GM23248 (cell line): ENCODE results near the gene ANTXR2. TPM values are rescaled to one million over a fixed set of nuclear protein-coding genes. Genes with fewer than 3 reads are reported as not detected.

ENCODE experiments used
- DNase-seq: peaks from one replicate; pipeline ENCODE4 v3.0.0-alpha.2; 2015
- H2AFZ ChIP-seq: fragments of 200-600 bp; sonication (generic); 2 replicates; pipeline ENCODE4 v1.6.1; 2016; ENCODE audit warnings: antibody characterized with exemption
- H3F3A ChIP-seq: fragments of 200-600 bp; sonication (generic); 2 replicates; pipeline ENCODE4 v1.6.1; 2016; ENCODE audit warnings: mild to moderate bottlenecking, antibody characterized with exemption, mixed run types; ENCODE audit not compliant: insufficient read depth
- H3K27ac ChIP-seq: fragments of 200-600 bp; sonication (generic); 2 replicates; pipeline ENCODE4 v1.5.1; 2016; ENCODE audit warnings: mild to moderate bottlenecking
- H3K27me3 ChIP-seq: fragments of 200-600 bp; sonication (generic); replicated peaks from 2 replicates; pipeline ENCODE4 v1.6.1; 2016; ENCODE audit warnings: mild to moderate bottlenecking; ENCODE audit not compliant: insufficient read depth
- H3K36me3 ChIP-seq: fragments of 200-600 bp; sonication (generic); 2 replicates; pipeline ENCODE4 v1.6.1; 2016; ENCODE audit warnings: low read depth, mild to moderate bottlenecking
- H3K4me1 ChIP-seq: fragments of 200-600 bp; sonication (generic); 2 replicates; pipeline ENCODE4 v1.6.1; 2016; ENCODE audit warnings: mild to moderate bottlenecking; ENCODE audit not compliant: insufficient read depth
- H3K4me2 ChIP-seq: fragments of 200-600 bp; sonication (generic); one replicate; pipeline ENCODE4 v1.6.1; 2016; ENCODE audit warnings: mild to moderate bottlenecking; ENCODE audit not compliant: unreplicated experiment
- H3K4me3 ChIP-seq: fragments of 200-600 bp; sonication (generic); 2 replicates; pipeline ENCODE4 v1.5.1; 2016; ENCODE audit warnings: mild to moderate bottlenecking
- H3K79me2 ChIP-seq: fragments of 200-600 bp; sonication (generic); 2 replicates; pipeline ENCODE4 v1.6.1; 2016; ENCODE audit warnings: mild to moderate bottlenecking; ENCODE audit not compliant: insufficient read depth
- H3K9ac ChIP-seq: fragments of 200-600 bp; sonication (generic); 2 replicates; pipeline ENCODE4 v1.6.1; 2016; ENCODE audit warnings: mild to moderate bottlenecking
- H3K9me2 ChIP-seq: fragments of 200-600 bp; sonication (generic); 2 replicates; pipeline ENCODE4 v1.6.1; 2016; ENCODE audit warnings: mixed run types, mild to moderate bottlenecking, moderate library complexity; ENCODE audit not compliant: insufficient read depth
- H3K9me3 ChIP-seq: fragments of 200-600 bp; sonication (generic); one replicate; pipeline ENCODE4 v1.6.1; 2017; ENCODE audit warnings: low read depth
- H4K20me1 ChIP-seq: fragments of 200-600 bp; sonication (generic); 2 replicates; pipeline ENCODE4 v1.6.0; 2016; ENCODE audit not compliant: insufficient read depth
- EZH2 ChIP-seq: fragments of 200-600 bp; sonication (generic); IDR thresholded peaks from 2 replicates; pipeline ENCODE4 v1.6.1; 2018; ENCODE audit warnings: antibody characterized with exemption, mild to moderate bottlenecking; ENCODE audit not compliant: insufficient read depth, poor library complexity, severe bottlenecking
- EZH2phosphoT487 ChIP-seq: fragments of 200-600 bp; sonication (generic); IDR thresholded peaks from 2 replicates; pipeline ENCODE4 v1.6.1; 2018; ENCODE audit warnings: antibody characterized with exemption, moderate library complexity, mild to moderate bottlenecking, low read depth; ENCODE audit not compliant: insufficient read depth
- WGBS, 2 experiments: methylation state at CpG; one replicate each; pipeline ENCODE4 v1.1.6; 2015 to 2017; ENCODE audit warnings: low lambda C conversion rate in 2 of 2, low coverage in 1 of 2; ENCODE audit errors: missing lambda C conversion rate in 2 of 2; 5-methylcytosine and 5-hydroxymethylcytosine counted together
- in situ Hi-C: fragments of 300-500 bp; cut with MboI; formaldehyde crosslinking; loops from 2 replicates; pipeline ENCODE4 v1.15.0; 2020
- polyA plus RNA-seq: library from polyadenylated mRNA; unstranded; fragments of >200 nt; fragmentation: Nextera tagmentation; extraction: Ambion mirVana; gene quantifications from 2 replicates; pipeline ENCODE4 v1.2.1, GENCODE V29; 2016
- total RNA-seq: library from RNA; depleted of rRNA; stranded (reverse); fragments of >200 nt; shearing (Covaris generic); gene quantifications from 2 replicates; pipeline ENCODE4 v1.2.3, GENCODE V29; 2014

Gene ANTXR2
- total and polyA plus RNA-seq, 2 experiments from 2014 or later: 77.2 to 87.5 TPM

DNA sequence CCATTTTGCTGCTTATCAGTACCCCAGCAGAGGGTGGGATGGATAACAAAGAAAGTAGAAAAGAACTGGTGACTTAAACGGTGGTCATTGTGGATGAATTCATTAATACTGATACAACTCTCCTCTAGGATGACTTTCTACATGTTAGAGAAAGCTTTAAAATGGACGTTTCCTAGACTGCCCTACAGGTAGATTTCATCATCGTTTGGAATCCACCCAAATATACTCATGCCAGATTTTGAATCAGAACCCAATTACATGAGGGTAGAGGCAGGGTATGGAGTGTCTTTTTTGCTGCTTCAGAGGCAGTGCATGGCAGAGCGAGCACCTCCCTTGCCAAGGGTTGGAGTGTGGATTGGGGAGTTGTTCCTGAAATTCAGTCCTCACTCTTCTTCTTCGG is 13.3 kb upstream of the ANTXR2 start:
- 60 to 63% methylated on average over 5 of the region's 5 CpGs for WGBS, 2 experiments
- no peaks in the 10 kb centered on the region for H3K36me3 ChIP-seq
- TF ChIP-seq EZH2 (no peak), EZH2phosphoT487 (no peak)
- no peaks in the 10 kb centered on the region for H3K27me3 ChIP-seq
- no peak overlapping the region for H3K27ac ChIP-seq
- no peak for DNase-seq
- no peak overlapping the region for H2AFZ ChIP-seq
- no peak overlapping the region for H3K9ac ChIP-seq
- H3K4me3 ChIP-seq: no peak overlapping the region
- in situ Hi-C loops: no loop called here
- H3K79me2 ChIP-seq: no peaks in the 10 kb centered on the region
- no peaks in the 10 kb centered on the region for H4K20me1 ChIP-seq
- H3K9me3 ChIP-seq: no peaks in the 10 kb centered on the region
- 0 out of 2 replicates have a peak, but pooled peaks cover 4% of the 10 kb centered on the region for H3K4me1 ChIP-seq
- no peak overlapping the region for H3K4me2 ChIP-seq
- H3F3A ChIP-seq: no peaks in the 10 kb centered on the region
- no peaks in the 10 kb centered on the region for H3K9me2 ChIP-seq

- no peaks in the 10 kb centered on the region for H4K20me1 ChIP-seq
- H3K4me3 ChIP-seq: no peak overlapping the region
- H3K9ac ChIP-seq: no peak overlapping the region
- no peaks in the 10 kb centered on the region for H3K27me3 ChIP-seq
- H3K79me2 ChIP-seq: no peaks in the 10 kb centered on the region
- DNase-seq: no peak
- TF ChIP-seq EZH2 (no peak), EZH2phosphoT487 (no peak)
- H3K9me2 ChIP-seq: no peaks in the 10 kb centered on the region
- no peaks in the 10 kb centered on the region for H3F3A ChIP-seq
- no peak overlapping the region for H2AFZ ChIP-seq
- no peaks in the 10 kb centered on the region for H3K36me3 ChIP-seq
- H3K4me1 ChIP-seq: no peaks in the 10 kb centered on the region
- H3K4me2 ChIP-seq: no peak overlapping the region
- H3K9me3 ChIP-seq: no peaks in the 10 kb centered on the region
- no peak overlapping the region for H3K27ac ChIP-seq
- in situ Hi-C loops: no loop called here
- WGBS, 2 experiments: 86 to 88% methylated on average over 3 of the region's 3 CpGs
These were observed 12.1 kb upstream of the ANTXR2 start for GRCh38 chr4:80085081-80085480.

- 79 to 84% methylated on average over 2 of the region's 2 CpGs for WGBS, 2 experiments
- no peak overlapping the region for H3K4me3 ChIP-seq
- no peak overlapping the region for H3K4me2 ChIP-seq
- no peaks in the 10 kb centered on the region for H3K4me1 ChIP-seq
- TF ChIP-seq EZH2 (no peak), EZH2phosphoT487 (no peak)
- no peaks in the 10 kb centered on the region for H3K79me2 ChIP-seq
- peak; percentile 39 for DNase-seq
- no peaks in the 10 kb centered on the region for H3K36me3 ChIP-seq
- no peak overlapping the region for H2AFZ ChIP-seq
- H3K27me3 ChIP-seq: no peaks in the 10 kb centered on the region
- H4K20me1 ChIP-seq: no peaks in the 10 kb centered on the region
- no peaks in the 10 kb centered on the region for H3F3A ChIP-seq
- H3K9ac ChIP-seq: no peak overlapping the region
- H3K27ac ChIP-seq: no peak overlapping the region
- no peaks in the 10 kb centered on the region for H3K9me2 ChIP-seq
- no peaks in the 10 kb centered on the region for H3K9me3 ChIP-seq
- in situ Hi-C loops: no loop called here
These were observed 9.7 kb upstream of the ANTXR2 start for GRCh38 chr4:80082693-80083092.

DNA sequence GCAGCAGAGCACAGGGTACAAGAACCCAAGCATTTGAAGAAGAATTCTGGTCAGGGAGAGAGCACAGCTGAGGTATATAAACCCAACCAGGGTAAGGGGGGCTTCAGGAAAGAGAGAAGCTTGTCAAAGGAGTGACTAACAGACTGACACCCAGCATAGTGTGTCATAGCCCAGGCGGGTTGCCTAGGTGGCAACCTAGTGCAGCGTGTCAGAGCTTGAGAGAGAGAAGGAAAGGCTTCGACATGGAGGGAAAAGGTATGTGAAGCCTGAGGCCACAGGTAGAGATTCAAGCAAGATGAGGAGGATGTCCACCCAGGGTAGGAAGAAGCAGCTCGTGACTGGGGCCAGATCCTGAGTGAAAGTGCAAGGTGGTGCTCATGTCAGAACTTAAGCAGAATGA is 8.5 kb upstream of the ANTXR2 start:
- WGBS, 2 experiments: 75 to 77% methylated on average over 4 of the region's 4 CpGs
- DNase-seq: no peak
- Histone ChIP-seq H3F3A (no peaks in the 10 kb centered on the region), H3K9ac (no peak overlapping the region), H3K27ac (no peak overlapping the region), H3K4me1 (no peaks in the 10 kb centered on the region), H3K79me2 (no peaks in the 10 kb centered on the region), H3K9me2 (no peaks in the 10 kb centered on the region), H3K36me3 (no peaks in the 10 kb centered on the region), H3K4me3 (no peak overlapping the region), H4K20me1 (no peaks in the 10 kb centered on the region), H3K27me3 (no peaks in the 10 kb centered on the region), H3K4me2 (no peak overlapping the region), H2AFZ (no peak overlapping the region), H3K9me3 (no peaks in the 10 kb centered on the region)
- in situ Hi-C loops: no loop called here
- TF ChIP-seq EZH2phosphoT487 (no peak), EZH2 (no peak)
